Panc1 (cell line): ENCODE measurements around the gene ZNF608.

ENCODE experiments used
- CTCF ChIP-seq: fragments of 450-650 bp; IDR thresholded peaks from 2 replicates; pipeline ENCODE4 v1.5.1; 2017; ENCODE audit warnings: mild to moderate bottlenecking
- POLR2AphosphoS5 ChIP-seq: IDR thresholded peaks from 2 replicates; pipeline ENCODE4 v1.6.1; 2012; ENCODE audit warnings: mild to moderate bottlenecking, low read depth, low read length, moderate library complexity
- REST ChIP-seq, 2 experiments: IDR thresholded peaks; 2 replicates each; pipeline ENCODE4 v1.6.1; 2011 to 2012; ENCODE audit warnings: low read depth in 2 of 2, control low read depth in 1 of 2, low read length in 1 of 2, mild to moderate bottlenecking in 1 of 2, moderate library complexity in 1 of 2; ENCODE audit not compliant: insufficient read depth in 1 of 2

GRCh38 chr5:124736082-124736804 is 10.2 kb downstream of the ZNF608 start:
- no peak for TF ChIP-seq CTCF
- TF ChIP-seq POLR2AphosphoS5 = no peak; the same call in 1 of the 2 replicates
- no peak for TF ChIP-seq REST (IDR thresholded peaks at IDR 0.05; ENCODE audit: insufficient read depth in 1 of 2, low read depth in 2 of 2, low read length in 1 of 2)
